NCI-H1105 treated with DMSO at 0.1 percent for 48 hours (cell line): Measurements from ENCODE around the gene PREX1.
"Not testable (repeated sequence)": the region's sequence is repeated elsewhere in the genome, so short reads cannot be mapped to it uniquely, and the experiment has no call there.

Experiments
- DNase-seq: peaks from one replicate; lab custom pipeline; 2025; lab: John Stamatoyannopoulos, UW

The PREX1 gene

GRCh38 chr20:48774696-48775095, 53.1 kb downstream of the PREX1 start:
- no peak for DNase-seq

GRCh38 chr20:48773837-48774418, 53.9 kb downstream of the PREX1 start:
- no peak for DNase-seq

GRCh38 chr20:48772183-48772976, 55.4 kb downstream of the PREX1 start:
- no peak for DNase-seq

- no peak for DNase-seq
These were observed 56.3 kb downstream of the PREX1 start for GRCh38 chr20:48771542-48771941.

GRCh38 chr20:48770700-48771442, 56.9 kb downstream of the PREX1 start:
- no peak for DNase-seq

- DNase-seq, result no peak
These were observed 58.5 kb downstream of the PREX1 start for GRCh38 chr20:48769069-48769983.

- no peak for DNase-seq
These were observed 60.5 kb downstream of the PREX1 start for GRCh38 chr20:48766961-48767960.

GRCh38 chr20:48766205-48766604, 61.6 kb downstream of the PREX1 start:
- DNase-seq, result no peak

- no peak for DNase-seq
These were observed 62.4 kb downstream of the PREX1 start for GRCh38 chr20:48765359-48765758.

- DNase-seq, result no peak
These were observed 64.4 kb downstream of the PREX1 start for GRCh38 chr20:48763216-48763914.

GRCh38 chr20:48761874-48762273, 65.9 kb downstream of the PREX1 start:
- DNase-seq, result no peak

- DNase-seq, result no peak
These were observed 66.6 kb downstream of the PREX1 start for GRCh38 chr20:48761023-48761785.

- DNase-seq, result no peak
These were observed 67.3 kb downstream of the PREX1 start for GRCh38 chr20:48760403-48760983.

GRCh38 chr20:48759631-48760245, 68.1 kb downstream of the PREX1 start:
- DNase-seq, result peak; percentile 3

- DNase-seq, result no peak
These were observed 69.5 kb downstream of the PREX1 start for GRCh38 chr20:48758206-48758820.

GRCh38 chr20:48756774-48757173, 71.0 kb downstream of the PREX1 start:
- not testable (repeated sequence) for DNase-seq

GRCh38 chr20:48754292-48754691, 73.5 kb downstream of the PREX1 start:
- no peak for DNase-seq

- DNase-seq, result no peak
These were observed 74.8 kb downstream of the PREX1 start for GRCh38 chr20:48752963-48753362.
